Adipocyte (in vitro differentiated cells): ENCODE results near the gene CFAP45.

Experiments used
- DNase-seq: peaks from one replicate; pipeline ENCODE4 v3.0.0-alpha.2; 2015; ENCODE audit warnings: low read depth
- H3K27me3 ChIP-seq: replicated peaks from 2 replicates; pipeline ENCODE4 v1.7.0; 2013; ENCODE audit warnings: mild to moderate bottlenecking, low read length, moderate library complexity; ENCODE audit not compliant: control insufficient read depth, insufficient read depth
- H3K36me3 ChIP-seq: 2 replicates; pipeline ENCODE4 v1.7.0; 2013; ENCODE audit warnings: low read length, mild to moderate bottlenecking, moderate library complexity; ENCODE audit not compliant: control insufficient read depth, insufficient read depth, severe bottlenecking
- H3K4me1 ChIP-seq: 2 replicates; pipeline ENCODE4 v1.7.0; 2013; ENCODE audit warnings: mild to moderate bottlenecking, low read length, moderate library complexity; ENCODE audit not compliant: control insufficient read depth, insufficient read depth
- H3K4me3 ChIP-seq: 2 replicates; pipeline ENCODE4 v1.7.0; 2013; ENCODE audit warnings: mild to moderate bottlenecking, low read length, moderate library complexity
- H3K9ac ChIP-seq: 2 replicates; pipeline ENCODE4 v1.7.0; 2013; ENCODE audit warnings: mild to moderate bottlenecking, low read length, moderate library complexity
- H3K9me3 ChIP-seq: 2 replicates; pipeline ENCODE4 v1.7.0; 2013; ENCODE audit warnings: mild to moderate bottlenecking, low read length, moderate library complexity; ENCODE audit not compliant: control insufficient read depth

Gene CFAP45

GRCh38 chr1:159892944-159893343, 7.0 kb downstream of the CFAP45 start:
- Histone ChIP-seq H3K9me3 (no peaks in the 10 kb centered on the region), H3K4me3 (no peak overlapping the region), H3K27me3 (peaks cover 7% of the 10 kb centered on the region), H3K9ac (peak overlapping the region; percentile 12), H3K36me3 (no peaks in the 10 kb centered on the region), H3K4me1 (peaks cover 13% of the 10 kb centered on the region)
- DNase-seq = no peak

- Histone ChIP-seq H3K4me3 (no peak overlapping the region), H3K9me3 (no peaks in the 10 kb centered on the region), H3K36me3 (no peaks in the 10 kb centered on the region), H3K9ac (peak overlapping the region; percentile 35), H3K27me3 (peaks cover 7% of the 10 kb centered on the region), H3K4me1 (peaks cover 13% of the 10 kb centered on the region)
- peak; percentile 95 for DNase-seq
These were observed 8.4 kb downstream of the CFAP45 start for GRCh38 chr1:159891275-159892157.

GRCh38 chr1:159890390-159890789, 9.6 kb downstream of the CFAP45 start:
- Histone ChIP-seq H3K9ac (peak overlapping the region; percentile 37), H3K36me3 (no peaks in the 10 kb centered on the region), H3K4me3 (no peak overlapping the region), H3K4me1 (peaks cover 13% of the 10 kb centered on the region), H3K9me3 (no peaks in the 10 kb centered on the region), H3K27me3 (peaks cover 7% of the 10 kb centered on the region)
- no peak for DNase-seq

- Histone ChIP-seq H3K27me3 (peaks cover 4% of the 10 kb centered on the region), H3K4me3 (no peak overlapping the region), H3K9ac (peak overlapping the region; percentile 37), H3K36me3 (no peaks in the 10 kb centered on the region), H3K4me1 (peaks cover 13% of the 10 kb centered on the region), H3K9me3 (no peaks in the 10 kb centered on the region)
- peak; percentile 87 for DNase-seq
These were observed 10.1 kb downstream of the CFAP45 start for GRCh38 chr1:159889821-159890252.

GRCh38 chr1:159889202-159889601, 10.8 kb downstream of the CFAP45 start:
- Histone ChIP-seq H3K36me3 (no peaks in the 10 kb centered on the region), H3K27me3 (no peaks in the 10 kb centered on the region), H3K9me3 (no peaks in the 10 kb centered on the region), H3K4me1 (peaks cover 13% of the 10 kb centered on the region), H3K9ac (no peak overlapping the region), H3K4me3 (no peak overlapping the region)
- no peak for DNase-seq

- H3K36me3 ChIP-seq = no peaks in the 10 kb centered on the region
- no peak for DNase-seq
These were observed 15.7 kb downstream of the CFAP45 start for GRCh38 chr1:159884296-159884695.

GRCh38 chr1:159883134-159883533, 16.8 kb downstream of the CFAP45 start:
- H3K27me3 ChIP-seq = no peaks in the 10 kb centered on the region
- no peak for DNase-seq
- H3K9me3 ChIP-seq = no peaks in the 10 kb centered on the region
- no peak overlapping the region for H3K4me3 ChIP-seq
- H3K9ac ChIP-seq = no peak overlapping the region
- peaks cover 25% of the 10 kb centered on the region for H3K4me1 ChIP-seq
- H3K36me3 ChIP-seq = no peaks in the 10 kb centered on the region

More at GRCh38 chr1:159884296-159884695, 15.7 kb downstream of the CFAP45 start:
- H3K9me3 ChIP-seq = no peaks in the 10 kb centered on the region
- H3K27me3 ChIP-seq = no peaks in the 10 kb centered on the region
- peaks cover 26% of the 10 kb centered on the region for H3K4me1 ChIP-seq
- H3K9ac ChIP-seq = no peak overlapping the region
- H3K4me3 ChIP-seq = no peak overlapping the region

GRCh38 chr1:159882527-159882862, 17.5 kb downstream of the CFAP45 start:
- Histone ChIP-seq H3K36me3 (no peaks in the 10 kb centered on the region), H3K4me3 (no peak overlapping the region), H3K9me3 (no peaks in the 10 kb centered on the region), H3K27me3 (no peaks in the 10 kb centered on the region), H3K4me1 (peaks cover 25% of the 10 kb centered on the region), H3K9ac (no peak overlapping the region)
- DNase-seq = peak; percentile 14

GRCh38 chr1:159881622-159882526, 18.1 kb downstream of the CFAP45 start:
- no peak overlapping the region for H3K4me3 ChIP-seq
- H3K9me3 ChIP-seq = no peaks in the 10 kb centered on the region
- no peak overlapping the region for H3K9ac ChIP-seq
- peak; percentile 64 for DNase-seq
- H3K27me3 ChIP-seq = no peaks in the 10 kb centered on the region
- H3K4me1 ChIP-seq = peaks cover 25% of the 10 kb centered on the region
- H3K36me3 ChIP-seq = no peaks in the 10 kb centered on the region

- no peak for DNase-seq
- no peaks in the 10 kb centered on the region for H3K9me3 ChIP-seq
- H3K9ac ChIP-seq = no peak overlapping the region
These were observed 19.5 kb downstream of the CFAP45 start for GRCh38 chr1:159880430-159880829.

GRCh38 chr1:159879977-159880376, 20.0 kb downstream of the CFAP45 start:
- Histone ChIP-seq H3K9ac (no peak overlapping the region), H3K36me3 (no peaks in the 10 kb centered on the region), H3K4me1 (peaks cover 25% of the 10 kb centered on the region), H3K4me3 (no peak overlapping the region), H3K27me3 (no peaks in the 10 kb centered on the region), H3K9me3 (no peaks in the 10 kb centered on the region)
- peak; percentile 81 for DNase-seq

More at GRCh38 chr1:159880430-159880829, 19.5 kb downstream of the CFAP45 start:
- Histone ChIP-seq H3K4me1 (peaks cover 25% of the 10 kb centered on the region), H3K4me3 (no peak overlapping the region), H3K27me3 (no peaks in the 10 kb centered on the region), H3K36me3 (no peaks in the 10 kb centered on the region)
